Mesangial cell (primary cell): ENCODE results near the gene GOLGA6L7. TPM values are rescaled to one million over a fixed set of nuclear protein-coding genes. Genes with fewer than 3 reads are reported as not detected.

Experiments used
- total RNA-seq: library from RNA; depleted of rRNA; stranded (reverse); fragments of >200 nt; gene quantifications from 2 replicates; pipeline ENCODE4 v1.2.3, GENCODE V29; 2015

The GOLGA6L7 gene, protein sequence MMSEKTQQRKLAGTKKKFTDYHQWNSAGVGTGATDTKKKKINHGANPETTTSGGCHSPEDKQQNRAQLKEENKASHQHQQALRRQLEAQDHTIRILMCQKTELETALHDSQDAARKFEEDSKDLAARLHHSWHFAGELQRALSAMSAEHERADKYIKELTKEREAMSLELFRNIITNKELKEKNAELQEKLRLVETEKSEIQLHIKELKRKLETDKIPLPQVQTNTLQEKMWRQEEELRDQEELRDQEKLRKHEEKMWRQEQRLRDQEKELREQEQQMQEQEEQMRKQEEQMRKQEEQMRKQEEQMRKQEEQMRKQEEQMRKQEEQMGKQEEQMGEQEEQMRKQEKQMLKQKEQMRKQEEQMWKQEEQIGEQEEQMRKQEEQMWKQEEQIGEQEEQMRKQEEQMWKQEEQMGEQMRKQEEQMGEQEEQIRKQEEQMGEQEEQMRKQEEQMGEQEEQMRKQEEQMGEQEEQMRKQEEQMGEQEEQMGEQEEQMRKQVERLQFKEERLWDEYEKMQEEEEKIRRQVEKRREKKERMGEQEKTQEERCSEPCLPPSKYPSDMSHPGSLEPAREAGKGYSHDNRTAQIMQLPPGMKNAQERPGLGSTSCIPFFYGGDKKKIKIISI
- not detected in 2 replicates for total RNA-seq

DNA sequence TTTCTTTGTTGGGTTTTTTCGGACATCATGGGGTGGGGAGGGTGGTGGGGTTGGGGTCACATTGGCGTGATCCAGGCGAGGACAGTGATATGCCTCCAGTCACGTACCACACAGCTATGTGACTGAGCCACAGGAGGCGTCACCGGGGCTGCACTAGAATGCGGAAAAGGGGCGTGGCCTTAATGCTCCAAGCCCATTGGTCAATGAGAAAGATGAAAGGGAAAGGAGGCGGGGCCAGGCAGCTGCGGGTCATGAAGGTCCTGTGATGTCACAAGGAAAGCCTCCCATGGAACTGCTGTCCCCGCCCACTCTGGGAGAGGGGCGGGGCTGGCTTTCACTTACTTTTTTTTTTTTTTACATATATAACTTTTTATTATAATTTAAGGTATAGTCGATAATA is at the start of gene GOLGA6L7:
Gene GOLGA6L7, minus strand, starts transcription at position 124 of the 400 bp plus-strand sequence. Its CDS starts 95 bp downstream, at position 29.

DNA sequence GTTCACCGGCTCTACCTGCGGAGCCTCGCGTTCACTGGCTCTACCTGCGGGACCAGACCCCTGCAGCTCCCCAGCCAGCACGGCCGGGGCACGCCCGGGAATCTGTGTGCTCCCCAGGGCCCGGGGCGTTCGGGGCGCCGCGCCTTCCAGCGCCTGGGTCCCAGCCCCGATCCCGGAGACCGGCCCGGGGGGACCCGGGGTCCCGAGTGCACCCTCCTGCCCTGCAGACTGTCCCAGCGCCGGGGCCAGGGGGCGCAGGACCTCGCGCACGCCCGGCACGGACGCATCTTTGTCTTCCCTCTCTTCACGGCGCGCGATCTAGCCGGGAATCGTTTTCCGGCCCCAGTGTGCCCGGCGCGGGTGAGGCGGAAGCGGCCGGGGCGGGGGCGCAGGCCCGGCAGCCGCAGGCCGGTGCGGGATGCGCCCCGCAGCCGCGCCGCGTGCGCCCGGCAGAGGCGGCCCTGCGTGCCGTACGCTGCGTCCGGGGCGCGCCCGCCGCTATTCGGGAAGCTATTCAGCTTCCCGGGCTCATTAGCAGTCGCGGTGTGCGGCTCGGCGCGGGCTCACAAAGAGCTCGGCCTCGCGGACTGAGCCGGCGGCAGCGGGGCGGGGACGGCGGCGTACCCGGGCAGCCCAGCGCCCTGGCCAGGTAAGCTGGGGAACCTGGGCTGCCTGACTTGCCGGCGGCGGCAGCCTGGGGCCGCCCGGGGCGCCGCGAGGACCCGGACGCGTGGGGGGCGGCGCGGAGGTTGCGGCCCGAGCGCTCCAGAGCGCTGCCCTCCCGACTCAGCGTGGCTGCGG is 37.4 kb upstream of the GOLGA6L7 start, which contains the start of gene APBA2:
Gene APBA2, plus strand, starts transcription at position 345 of the 801 bp plus-strand sequence. CDS start 167,911 bp downstream, outside the sequence.

Other genes starting within 250 kb of the GOLGA6L7 start
- 0.25 TPM in 1 of 2 replicates, not detected in the other for gene GOLGA8M, start 136.2 kb downstream of the GOLGA6L7 start, total RNA-seq
- gene APBA2, start 37.3 kb upstream of the GOLGA6L7 start, total RNA-seq, result 31.3 and 35.4 TPM in 2 replicates